ENCODE data around the gene CCL27.
A peak's percentile ranks its signal among the peaks of the same experiment; 100 is the strongest.

The CCL27 gene

DNA sequence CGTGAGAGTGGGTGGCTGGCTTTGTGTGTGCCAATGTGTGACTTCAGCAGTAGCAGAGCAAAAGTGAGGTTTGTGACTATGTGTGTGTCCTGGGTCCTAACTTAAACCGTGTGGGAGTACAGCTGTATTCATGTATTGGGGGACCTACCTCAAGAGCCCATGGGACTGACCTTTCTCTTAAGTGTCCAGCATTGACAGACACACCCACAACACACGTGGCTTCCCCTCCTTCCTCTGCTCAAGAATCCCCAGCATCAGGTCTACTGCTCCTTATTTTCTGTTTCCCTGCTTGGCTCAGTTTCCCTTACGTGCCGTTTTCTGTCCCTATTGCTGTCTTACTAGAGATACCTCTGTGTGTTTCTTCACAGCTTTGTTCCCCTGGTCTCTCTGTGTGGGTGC lies 9.9 kb downstream of the CCL27 start:
- DNase-seq (ENCODE audit: low read depth), result no peak
- in situ Hi-C loops (cut with HindIII; ENCODE audit: low sequenced_read_pairs), result no loop called here
- peak overlapping the region; percentile 35 for H3K4me3 ChIP-seq (ENCODE audit: low read depth, low read length)
- TF ChIP-seq CTCF (IDR thresholded peaks at IDR 0.05; ENCODE audit: low read depth, low read length, missing control alignments), result no peak

DNA sequence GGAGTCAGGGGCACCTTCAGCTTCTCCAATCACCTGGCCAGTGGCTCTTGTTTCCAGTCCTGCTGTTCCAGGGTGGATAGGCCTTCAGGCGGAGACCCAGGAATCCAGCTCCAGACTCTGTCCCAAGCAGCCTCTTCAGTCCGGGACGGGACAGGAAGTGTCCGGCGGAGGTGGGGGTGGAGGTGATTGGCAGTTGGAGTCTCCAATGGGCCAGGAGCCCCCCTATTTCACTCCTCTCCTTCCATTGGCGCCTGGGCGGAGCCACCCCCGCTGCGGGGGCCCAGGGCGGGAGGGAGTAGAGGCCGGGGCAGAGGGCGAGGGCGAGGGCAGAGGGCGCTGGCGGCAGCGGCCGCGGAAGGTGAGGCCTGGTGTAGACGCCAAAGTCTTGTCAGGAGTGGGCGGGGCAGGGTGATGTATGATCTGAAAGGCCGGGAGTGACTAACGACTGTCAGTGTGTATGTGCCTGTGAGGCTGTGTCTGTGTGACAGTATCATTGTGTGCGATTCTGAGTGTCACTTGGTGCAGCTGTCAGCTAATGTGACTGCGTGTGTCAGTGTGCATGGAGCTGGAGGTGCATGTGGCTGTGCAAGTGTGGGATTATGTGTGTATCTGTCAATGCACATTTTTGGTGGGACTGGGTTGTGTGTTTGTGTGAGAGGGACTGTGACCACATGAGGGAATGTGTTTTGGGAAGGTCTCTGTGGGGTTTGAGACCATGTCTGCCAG lies 10.4 kb downstream of the CCL27 start, which contains the start of gene IL11RA:
TSS of gene IL11RA (plus strand) at position 310 of the 726 bp plus-strand sequence. CDS start 3,033 bp downstream, outside the sequence.
- DNase-seq (ENCODE audit: low read depth), result no peak
- in situ Hi-C loops (cut with HindIII; ENCODE audit: low sequenced_read_pairs), result no loop called here
- TF ChIP-seq CTCF (IDR thresholded peaks at IDR 0.05; ENCODE audit: low read depth, low read length, missing control alignments), result no peak
- H3K4me3 ChIP-seq (ENCODE audit: low read depth, low read length), result peak within 1 kb of the TSS; percentile 35

DNA sequence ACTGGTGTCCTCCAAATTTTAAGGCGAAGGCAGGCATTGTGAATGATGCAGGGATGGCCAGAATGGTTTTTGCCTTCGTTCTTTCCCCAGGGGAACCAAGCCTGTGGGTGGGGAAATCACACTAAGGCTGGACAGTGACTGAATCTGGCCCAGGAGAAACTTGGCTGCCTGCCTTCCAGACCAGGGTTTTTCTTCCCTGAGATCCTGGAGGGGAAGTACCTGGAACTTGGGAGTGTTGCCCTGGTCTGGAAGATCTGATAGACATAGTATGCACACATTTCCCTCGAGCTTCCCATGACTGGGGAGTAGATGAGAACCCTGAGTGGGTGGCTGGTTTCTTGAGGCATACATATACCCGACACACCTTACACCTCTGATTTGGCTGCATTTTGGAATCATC lies 11.1 kb downstream of the CCL27 start:
- peak overlapping the region; percentile 35 for H3K4me3 ChIP-seq (ENCODE audit: low read depth, low read length)
- no peak for TF ChIP-seq CTCF (IDR thresholded peaks at IDR 0.05; ENCODE audit: low read depth, low read length, missing control alignments)
- in situ Hi-C loops (cut with HindIII; ENCODE audit: low sequenced_read_pairs), result no loop called here
- peak; percentile 23 for DNase-seq (ENCODE audit: low read depth)

DNA sequence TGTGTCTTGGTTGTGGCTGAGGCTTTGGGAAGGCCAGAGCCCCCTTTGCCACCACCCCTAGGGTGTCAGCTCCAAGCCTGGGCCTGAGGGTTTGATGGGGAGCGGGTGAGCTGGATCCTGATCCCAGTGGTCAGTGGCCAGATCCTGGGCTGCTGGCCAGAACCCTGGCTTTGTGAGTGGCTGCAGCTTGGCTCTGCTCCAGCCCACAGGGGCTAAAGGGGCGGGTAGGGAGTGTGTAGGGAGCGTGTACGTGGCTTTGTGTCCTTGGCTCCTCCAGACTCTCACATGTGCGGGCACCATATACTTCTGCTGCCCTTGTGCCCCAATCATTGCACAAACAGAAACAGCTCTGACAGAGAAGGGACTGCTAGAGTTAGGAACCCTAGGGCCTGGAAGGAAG lies 11.6 kb downstream of the CCL27 start:
- DNase-seq (ENCODE audit: low read depth), result peak; percentile 31
- no peak for TF ChIP-seq CTCF (IDR thresholded peaks at IDR 0.05; ENCODE audit: low read depth, low read length, missing control alignments)
- H3K4me3 ChIP-seq (ENCODE audit: low read depth, low read length), result no peak overlapping the region
- in situ Hi-C loops (cut with HindIII; ENCODE audit: low sequenced_read_pairs), result no loop called here

DNA sequence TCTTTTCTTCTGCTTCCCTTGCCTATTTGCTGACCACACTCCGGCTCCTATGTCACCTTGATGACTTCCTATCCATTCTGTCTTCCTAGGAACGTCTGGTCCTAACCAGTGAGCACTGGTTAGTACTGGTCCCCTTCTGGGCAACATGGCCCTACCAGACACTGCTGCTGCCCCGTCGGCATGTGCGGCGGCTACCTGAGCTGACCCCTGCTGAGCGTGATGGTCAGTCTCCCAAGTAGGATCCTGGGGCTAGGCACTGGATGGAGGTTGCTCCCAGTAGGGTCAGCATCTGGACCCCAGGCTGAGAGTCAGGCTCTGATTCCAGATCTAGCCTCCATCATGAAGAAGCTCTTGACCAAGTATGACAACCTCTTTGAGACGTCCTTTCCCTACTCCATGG lies 13.8 kb downstream of the CCL27 start:
- no peak for TF ChIP-seq CTCF (IDR thresholded peaks at IDR 0.05; ENCODE audit: low read depth, low read length, missing control alignments)
- in situ Hi-C loops (cut with HindIII; ENCODE audit: low sequenced_read_pairs), result no loop called here
- H3K4me3 ChIP-seq (ENCODE audit: low read depth, low read length), result no peak overlapping the region
- DNase-seq (ENCODE audit: low read depth), result no peak

DNA sequence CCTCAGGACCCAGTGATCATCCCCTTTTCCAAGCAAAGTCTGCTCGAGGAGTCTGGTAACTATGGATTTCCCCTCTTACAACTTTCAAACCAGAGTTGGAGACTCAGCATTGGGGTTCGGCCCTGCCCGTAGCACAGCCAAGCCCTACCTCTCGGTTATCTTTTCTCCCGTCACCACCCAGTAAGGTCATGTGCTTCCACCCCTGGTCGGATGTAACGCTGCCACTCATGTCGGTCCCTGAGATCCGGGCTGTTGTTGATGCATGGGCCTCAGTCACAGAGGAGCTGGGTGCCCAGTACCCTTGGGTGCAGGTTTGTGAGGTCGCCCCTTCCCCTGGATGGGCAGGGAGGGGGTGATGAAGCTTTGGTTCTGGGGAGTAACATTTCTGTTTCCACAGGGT lies 14.8 kb downstream of the CCL27 start:
- in situ Hi-C loops (cut with HindIII; ENCODE audit: low sequenced_read_pairs), result no loop called here
- H3K4me3 ChIP-seq (ENCODE audit: low read depth, low read length), result peak overlapping the region; percentile 54
- no peak for TF ChIP-seq CTCF (IDR thresholded peaks at IDR 0.05; ENCODE audit: low read depth, low read length, missing control alignments)
- no peak for DNase-seq (ENCODE audit: low read depth)

All from astrocyte of the cerebellum (primary cell).